Loucy (cell line): ENCODE data around the gene CDH24.

Experiments used
- EZH2phosphoT487 ChIP-seq: fragments of 200-600 bp; IDR thresholded peaks from 2 replicates; pipeline ENCODE4 v1.6.1; 2018; ENCODE audit warnings: antibody characterized with exemption, mild to moderate bottlenecking, moderate library complexity, borderline replicate concordance
- TF ChIP-seq, protein P1 (sequence below): fragments of 200-600 bp; sonication (generic); conservative IDR thresholded peaks from 2 replicates; pipeline ENCODE4 v1.5.1; 2014; ENCODE audit warnings: mild to moderate bottlenecking, antibody characterized with exemption, low read length

DNA sequence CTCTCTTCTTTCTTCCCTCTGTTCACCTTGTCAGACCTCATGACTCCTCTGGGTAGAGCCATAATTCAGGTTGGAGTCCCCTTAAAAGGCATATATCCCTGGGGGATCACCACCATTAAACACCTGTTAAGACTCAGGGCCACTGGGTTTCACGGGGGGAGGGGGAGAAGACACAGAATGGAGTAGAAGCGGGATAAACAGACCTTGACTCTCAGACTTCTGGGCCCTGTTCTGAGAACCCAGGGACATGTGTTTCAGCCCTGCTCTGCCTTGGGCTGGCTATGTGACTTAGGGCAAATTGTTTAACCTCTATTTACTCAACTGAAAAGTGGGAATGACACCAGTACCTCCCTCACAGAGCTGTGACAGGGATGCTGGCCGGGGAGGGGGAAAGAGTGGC lies 4.6 kb downstream of the CDH24 start:
- TF ChIP-seq, protein P1, sequence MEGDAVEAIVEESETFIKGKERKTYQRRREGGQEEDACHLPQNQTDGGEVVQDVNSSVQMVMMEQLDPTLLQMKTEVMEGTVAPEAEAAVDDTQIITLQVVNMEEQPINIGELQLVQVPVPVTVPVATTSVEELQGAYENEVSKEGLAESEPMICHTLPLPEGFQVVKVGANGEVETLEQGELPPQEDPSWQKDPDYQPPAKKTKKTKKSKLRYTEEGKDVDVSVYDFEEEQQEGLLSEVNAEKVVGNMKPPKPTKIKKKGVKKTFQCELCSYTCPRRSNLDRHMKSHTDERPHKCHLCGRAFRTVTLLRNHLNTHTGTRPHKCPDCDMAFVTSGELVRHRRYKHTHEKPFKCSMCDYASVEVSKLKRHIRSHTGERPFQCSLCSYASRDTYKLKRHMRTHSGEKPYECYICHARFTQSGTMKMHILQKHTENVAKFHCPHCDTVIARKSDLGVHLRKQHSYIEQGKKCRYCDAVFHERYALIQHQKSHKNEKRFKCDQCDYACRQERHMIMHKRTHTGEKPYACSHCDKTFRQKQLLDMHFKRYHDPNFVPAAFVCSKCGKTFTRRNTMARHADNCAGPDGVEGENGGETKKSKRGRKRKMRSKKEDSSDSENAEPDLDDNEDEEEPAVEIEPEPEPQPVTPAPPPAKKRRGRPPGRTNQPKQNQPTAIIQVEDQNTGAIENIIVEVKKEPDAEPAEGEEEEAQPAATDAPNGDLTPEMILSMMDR: no peak
- TF ChIP-seq EZH2phosphoT487: no peak
